ENCODE data around the gene COA6. TPM values are rescaled to one million over a fixed set of nuclear protein-coding genes. Genes with fewer than 3 reads are reported as not detected.
"Not testable (repeated sequence)": the region's sequence is repeated elsewhere in the genome, so short reads cannot be mapped to it uniquely, and the experiment has no call there.

Gene COA6
- polyA plus RNA-seq, 2 of the 4 experiments (the other 2 are of a cell fraction), result 102 to 133 TPM

DNA sequence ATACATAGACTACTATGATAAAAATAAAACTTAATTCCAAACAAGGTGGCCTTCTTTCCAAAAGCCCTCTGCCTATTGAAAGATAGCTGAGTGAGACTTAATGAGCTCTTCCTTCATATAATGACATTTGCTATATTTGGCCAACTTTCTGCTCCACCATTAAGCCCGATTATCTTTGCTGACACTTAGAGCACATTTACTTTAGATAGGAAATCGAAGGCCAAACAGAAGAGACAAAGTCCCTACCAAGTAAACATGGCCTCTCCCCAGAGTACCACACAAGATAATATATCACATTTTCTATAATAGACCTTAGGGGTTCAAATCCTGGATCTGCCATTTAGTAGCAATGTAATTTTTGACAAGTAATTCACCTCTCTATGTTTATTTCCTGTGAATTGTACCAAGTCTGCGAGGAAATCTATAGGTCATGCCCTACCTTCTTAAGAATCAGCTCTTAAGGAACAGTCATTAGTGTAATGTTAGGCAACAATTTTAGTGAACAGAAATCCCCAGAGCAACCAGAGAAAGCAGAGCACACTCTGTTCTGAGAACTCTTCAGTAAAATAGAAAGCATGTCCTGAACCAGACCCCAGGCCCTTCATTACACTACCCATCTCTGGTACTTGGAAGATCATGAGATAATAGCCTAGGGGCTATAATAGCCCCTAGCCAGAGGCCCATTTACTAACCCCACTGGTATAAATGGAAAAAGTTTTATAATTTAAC, 17.3 kb upstream of the COA6 start:
- no peaks in the 10 kb centered on the region for H3K4me1 ChIP-seq
- H3K4me3 ChIP-seq, result peak overlapping the region; percentile 49
- peak overlapping the region; percentile 77 for H3K4me2 ChIP-seq
- POLR2A ChIA-PET, result interaction anchor here (1.6 to 2.5 kb wide), 2 partner anchors 15 to 17 kb away, joined by 4 to 10 read pairs; partner anchors contain the start of gene COA6
- FAIRE-seq (no peak), ATAC-seq (0 out of 6 replicates have a peak, but pooled peaks of 1 of the 2 experiments have one; percentile 27), DNase-seq (ENCODE audit: low read depth in 1 of 2, low spot score in 1 of 2) (no peak)
- TF ChIP-seq POLR2AphosphoS2 (conservative IDR thresholded peaks at IDR 0.05; ENCODE audit: low read length) (no peak), ZC3H11A (IDR thresholded peaks at IDR 0.05) (no peak), EHF (CRISPR knock-in tag; IDR thresholded peaks at IDR 0.05) (no peak), NR3C1 (IDR thresholded peaks at IDR 0.05) (no peak), PHF8 (IDR thresholded peaks at IDR 0.05; ENCODE audit: borderline replicate concordance, low read depth) (no peak), RCOR1 (IDR thresholded peaks at IDR 0.05; ENCODE audit: low read depth, low read length) (no peak), EP300 (IDR thresholded peaks at IDR 0.05) (no peak), SMC3 (IDR thresholded peaks at IDR 0.05) (no peak)
- CTCF ChIA-PET, result interaction anchor here (0.8 to 1.0 kb wide), 2 partner anchors 46 to 244 kb away, joined by 3 to 4 read pairs; no protein-coding TSS in a partner anchor
- WGBS (ENCODE audit: missing lambda C conversion rate), result 84% methylated on average over 3 of the region's 3 CpGs
- peak overlapping the region; percentile 74 to 81; a peak in 3 of 6 replicates for H3K27ac ChIP-seq
- no peaks in the 10 kb centered on the region for H3K9me3 ChIP-seq

DNA sequence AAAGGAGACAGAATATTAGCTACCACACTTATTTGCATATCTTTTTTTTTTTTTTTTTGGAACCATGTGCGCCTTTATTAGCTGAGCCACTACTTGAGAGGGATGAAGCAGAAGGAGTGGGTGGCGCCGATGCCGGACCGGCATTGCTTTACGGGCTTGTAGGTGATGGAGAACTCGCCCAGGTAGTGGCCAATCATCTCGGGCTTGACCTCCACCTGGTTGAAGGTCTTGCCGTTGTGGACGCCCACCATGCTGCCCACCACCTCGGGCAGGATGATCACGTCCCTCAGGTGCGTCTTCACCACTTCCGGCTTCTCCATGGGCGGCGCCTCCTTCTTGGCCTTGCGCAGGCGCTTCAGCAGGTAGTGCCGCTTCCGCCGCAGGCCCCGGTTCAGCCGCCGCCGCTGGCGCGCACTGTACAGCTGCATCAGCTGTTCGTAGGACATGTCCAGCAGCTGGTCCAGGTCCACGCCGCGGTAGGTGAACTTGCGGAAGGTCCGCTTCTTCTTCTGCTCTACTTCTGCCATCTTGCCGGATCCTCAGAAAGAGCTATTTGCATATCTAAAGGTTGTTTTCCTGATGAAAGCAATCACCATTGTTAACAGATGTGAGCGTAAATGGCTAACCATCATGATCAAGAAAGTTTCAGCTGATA, 16.5 kb upstream of the COA6 start:
- H3K9me3 ChIP-seq, H3K4me1 ChIP-seq, FAIRE-seq: not testable (repeated sequence)
- DNase-seq (ENCODE audit: low read depth in 1 of 2, low spot score in 1 of 2), result peak in 1 of 2 experiments; percentile 83
- peak overlapping the region; percentile 77 for H3K4me2 ChIP-seq
- WGBS (ENCODE audit: missing lambda C conversion rate), result 43% methylated on average over 28 of the region's 35 CpGs
- peak overlapping the region; percentile 74 to 81 for H3K27ac ChIP-seq
- CTCF ChIA-PET, result interaction anchor here (1.0 to 1.4 kb wide), 2 partner anchors 47 to 245 kb away, joined by 4 to 6 read pairs; no protein-coding TSS in a partner anchor
- H3K4me3 ChIP-seq, result peak overlapping the region; percentile 49
- peak; percentile 98 for ATAC-seq
- peak; percentile 46 to 76; a peak in 3 of 5 replicates for TF ChIP-seq JUN (IDR thresholded peaks at IDR 0.05)
- peak; percentile 63 for TF ChIP-seq MAFK (IDR thresholded peaks at IDR 0.05; ENCODE audit: partially characterized antibody)
- TF ChIP-seq, protein P1, sequence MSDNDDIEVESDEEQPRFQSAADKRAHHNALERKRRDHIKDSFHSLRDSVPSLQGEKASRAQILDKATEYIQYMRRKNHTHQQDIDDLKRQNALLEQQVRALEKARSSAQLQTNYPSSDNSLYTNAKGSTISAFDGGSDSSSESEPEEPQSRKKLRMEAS (IDR thresholded peaks at IDR 0.05), result peak; percentile 77
- TF ChIP-seq BCL3 (IDR thresholded peaks at IDR 0.05), result 0 out of 3 replicates have a peak, but pooled peaks have one; percentile 56
- peak; percentile 72 for TF ChIP-seq POLR2A (IDR thresholded peaks at IDR 0.05; ENCODE audit: low read length)
- TF ChIP-seq PHF8 (IDR thresholded peaks at IDR 0.05; ENCODE audit: borderline replicate concordance, low read depth), result peak; percentile 62; the same call in 1 of the 2 replicates
- POLR2A ChIA-PET, result interaction anchor here (0.7 to 2.5 kb wide), 3 partner anchors 15 to 21 kb away, joined by 3 to 10 read pairs (median 4); partner anchors contain the start of gene COA6

DNA sequence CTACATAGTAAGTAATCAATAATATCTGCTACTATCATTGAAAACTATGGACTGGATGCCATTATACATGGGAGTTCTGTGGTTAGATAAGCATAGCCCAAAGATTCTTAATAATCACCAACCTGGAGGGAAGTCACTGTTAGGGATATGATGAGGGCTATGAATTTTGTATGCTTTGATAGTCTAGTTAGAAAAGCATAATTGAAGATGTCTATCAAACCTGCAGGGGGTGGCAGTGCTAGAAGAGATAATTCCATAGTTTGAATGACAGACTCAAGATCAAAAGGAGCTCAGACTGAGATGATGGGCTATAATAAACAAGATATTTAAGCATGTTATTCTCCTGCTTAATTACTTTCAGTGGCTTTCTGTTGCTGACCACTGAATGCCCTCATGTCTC, 15.4 kb upstream of the COA6 start:
- POLR2A ChIA-PET, result interaction anchor here (2.5 kb wide), 1 partner anchor 16 kb away, joined by 10 read pairs; the partner anchor contains the start of gene COA6
- FAIRE-seq, result no peak
- DNase-seq (ENCODE audit: low read depth in 1 of 2, low spot score in 1 of 2), result no peak
- peak overlapping the region; percentile 74 to 81; a peak in 2 of 6 replicates for H3K27ac ChIP-seq
- CTCF ChIA-PET, result interaction anchor here (0.6 to 2.2 kb wide), 3 partner anchors 8 to 48 kb away, joined by 3 to 6 read pairs (median 6); no protein-coding TSS in a partner anchor
- no peak for ATAC-seq
- TF ChIP-seq, protein P2, sequence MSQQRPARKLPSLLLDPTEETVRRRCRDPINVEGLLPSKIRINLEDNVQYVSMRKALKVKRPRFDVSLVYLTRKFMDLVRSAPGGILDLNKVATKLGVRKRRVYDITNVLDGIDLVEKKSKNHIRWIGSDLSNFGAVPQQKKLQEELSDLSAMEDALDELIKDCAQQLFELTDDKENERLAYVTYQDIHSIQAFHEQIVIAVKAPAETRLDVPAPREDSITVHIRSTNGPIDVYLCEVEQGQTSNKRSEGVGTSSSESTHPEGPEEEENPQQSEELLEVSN (IDR thresholded peaks at IDR 0.05; ENCODE audit: borderline replicate concordance, low read depth), result no peak
- TF ChIP-seq EHMT2 (IDR thresholded peaks at IDR 0.05; ENCODE audit: low read depth) (no peak), CBX2 (IDR thresholded peaks at IDR 0.05; ENCODE audit: borderline replicate concordance, low read depth) (no peak), RNF2 (IDR thresholded peaks at IDR 0.05; ENCODE audit: borderline replicate concordance, low read depth) (no peak), HOXA7 (CRISPR knock-in tag; IDR thresholded peaks at IDR 0.05) (no peak)
- TF ChIP-seq, protein P3, sequence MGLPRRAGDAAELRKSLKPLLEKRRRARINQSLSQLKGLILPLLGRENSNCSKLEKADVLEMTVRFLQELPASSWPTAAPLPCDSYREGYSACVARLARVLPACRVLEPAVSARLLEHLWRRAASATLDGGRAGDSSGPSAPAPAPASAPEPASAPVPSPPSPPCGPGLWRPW (IDR thresholded peaks at IDR 0.05), result no peak
- no peaks in the 10 kb centered on the region for H3K4me1 ChIP-seq
- no peaks in the 10 kb centered on the region for H3K9me3 ChIP-seq
- peak overlapping the region; percentile 49 for H3K4me3 ChIP-seq
- peak overlapping the region; percentile 68 for H3K4me2 ChIP-seq
